ENCODE measurements around the gene NAA16.

The NAA16 gene

DNA sequence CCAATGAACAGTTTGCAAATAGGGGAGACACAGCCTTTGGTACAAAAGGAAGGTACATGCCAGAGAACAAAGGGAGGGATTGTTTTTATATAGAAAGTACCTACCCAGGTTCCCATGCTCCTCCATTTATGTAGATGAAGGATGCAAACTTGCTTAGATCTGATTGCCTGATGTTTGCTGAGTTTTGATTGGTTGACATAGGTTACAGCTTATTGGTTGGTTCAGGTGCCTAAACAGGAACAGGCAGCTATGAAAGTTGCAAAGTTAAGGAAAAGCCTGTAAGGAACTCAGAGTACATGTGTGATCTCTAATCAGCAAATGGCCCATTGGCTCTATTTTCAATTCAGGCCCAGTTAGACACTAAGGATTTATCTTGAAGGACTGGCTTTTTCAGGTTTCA, 6.5 kb upstream of the NAA16 start:
- DNase-seq (ENCODE audit: low read depth): no peak

DNA sequence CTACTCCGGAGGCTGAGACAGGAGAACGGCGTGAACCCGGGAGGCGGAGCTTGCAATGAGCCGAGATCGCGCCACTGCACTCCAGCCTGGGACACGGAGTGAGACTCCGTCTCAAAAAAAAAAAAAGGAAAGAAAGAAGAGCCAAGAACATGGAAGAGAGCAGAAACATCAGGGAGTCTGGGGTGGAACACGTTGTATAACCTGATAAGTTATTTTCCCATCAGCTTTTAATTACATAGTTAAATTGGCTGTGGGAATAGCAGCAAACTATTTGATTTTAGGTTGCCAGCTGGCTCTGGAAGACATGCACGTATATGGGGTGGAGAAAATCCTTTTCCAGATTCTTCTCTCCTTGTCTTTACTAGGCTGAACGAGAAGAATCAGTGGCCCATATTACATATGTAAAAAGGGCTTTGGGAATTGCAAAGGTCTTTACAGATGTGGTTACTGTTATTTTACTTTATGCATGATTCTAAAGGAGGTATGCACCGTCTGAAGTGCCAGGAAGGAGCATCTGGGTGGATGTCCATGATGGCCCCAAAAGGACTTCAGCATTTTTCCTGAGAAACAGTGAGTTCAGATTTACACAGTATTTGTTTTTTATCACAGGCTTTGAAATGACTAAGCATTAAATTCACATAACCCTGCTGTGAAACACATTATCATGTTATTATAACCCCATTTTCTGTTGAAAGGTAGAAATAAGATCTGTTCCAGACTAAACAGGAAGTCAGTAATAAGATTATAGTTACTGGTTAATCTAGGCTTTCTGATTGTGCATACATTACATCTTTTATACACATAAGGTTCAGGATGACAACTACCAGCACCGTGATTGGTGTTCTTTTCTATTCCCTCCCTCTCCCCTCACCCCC, 4.6 kb upstream of the NAA16 start:
- no peak for DNase-seq (ENCODE audit: low read depth)

DNA sequence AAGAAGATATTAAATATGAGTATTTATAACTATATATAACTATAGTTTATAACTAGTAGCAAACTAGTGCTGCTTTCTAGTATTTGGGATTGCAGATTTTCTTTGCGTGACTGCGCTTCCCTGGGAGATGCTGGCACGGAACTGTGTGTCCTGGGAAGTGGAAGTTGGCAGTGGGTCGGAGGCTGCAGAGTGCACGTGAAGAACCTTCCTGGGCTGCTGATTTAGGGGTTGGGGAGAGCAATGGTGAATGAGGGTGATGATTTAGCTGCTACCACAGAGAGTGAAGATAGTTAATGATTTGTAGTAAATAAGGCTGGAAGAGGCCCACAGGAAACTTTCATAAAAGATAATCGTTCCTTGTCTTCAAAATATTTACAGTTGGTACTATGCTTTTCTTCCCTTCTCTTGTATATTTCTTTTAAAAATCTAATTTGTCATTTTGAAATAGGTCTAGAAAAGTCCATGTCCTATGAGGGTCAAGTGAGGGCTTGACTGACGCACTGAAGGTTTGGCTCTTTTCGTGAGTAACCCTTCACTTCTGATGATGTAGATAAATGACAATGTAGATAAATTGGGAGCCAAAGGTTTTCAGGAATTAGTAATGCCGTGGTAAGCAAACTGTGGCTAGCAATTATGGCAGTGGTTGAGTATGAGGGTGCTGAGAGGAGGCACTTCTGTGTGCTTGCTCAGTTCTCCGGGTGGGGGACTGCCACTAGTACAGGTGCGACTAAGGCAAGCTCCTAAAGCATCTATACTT, 3.0 kb upstream of the NAA16 start:
- DNase-seq (ENCODE audit: low read depth): no peak

DNA sequence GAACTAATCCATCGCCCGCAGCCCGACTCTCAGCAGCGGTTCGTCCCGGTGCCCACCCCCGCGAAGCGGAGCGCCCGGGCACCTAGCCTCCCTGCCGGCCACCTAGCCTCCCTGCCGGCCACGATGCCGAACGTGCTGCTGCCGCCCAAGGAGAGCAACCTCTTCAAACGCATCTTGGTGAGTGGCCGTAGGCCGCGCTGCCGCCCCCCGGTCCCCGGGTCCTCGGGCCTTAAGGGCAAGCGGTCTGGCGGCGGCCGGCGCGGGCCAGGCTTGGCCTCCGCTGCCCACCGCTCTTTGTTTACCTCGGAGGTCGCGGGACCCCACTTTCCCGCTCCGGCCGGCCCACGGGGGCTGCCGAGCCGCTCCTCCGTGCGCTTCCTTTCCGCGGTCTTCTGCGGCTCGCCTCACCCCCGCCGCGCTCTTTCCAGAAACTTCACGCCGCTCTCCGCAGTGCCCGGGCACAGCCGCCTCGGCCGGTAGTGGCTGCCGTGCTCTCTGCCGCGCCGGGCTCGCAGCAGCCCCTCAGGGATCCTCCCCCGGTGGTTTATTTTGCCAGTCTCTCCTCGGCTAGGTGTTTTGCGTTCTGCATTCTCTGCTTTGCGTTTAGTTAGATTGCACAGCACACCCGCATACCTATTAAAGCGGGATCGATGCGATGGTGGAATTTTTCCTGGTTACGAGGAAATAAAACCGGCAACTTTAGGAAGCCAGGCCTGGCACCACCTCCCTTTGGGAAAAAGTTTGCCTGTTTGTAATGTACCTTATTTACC, 524 bp downstream of the NAA16 start:
- peak; percentile 49 for DNase-seq (ENCODE audit: low read depth)

DNA sequence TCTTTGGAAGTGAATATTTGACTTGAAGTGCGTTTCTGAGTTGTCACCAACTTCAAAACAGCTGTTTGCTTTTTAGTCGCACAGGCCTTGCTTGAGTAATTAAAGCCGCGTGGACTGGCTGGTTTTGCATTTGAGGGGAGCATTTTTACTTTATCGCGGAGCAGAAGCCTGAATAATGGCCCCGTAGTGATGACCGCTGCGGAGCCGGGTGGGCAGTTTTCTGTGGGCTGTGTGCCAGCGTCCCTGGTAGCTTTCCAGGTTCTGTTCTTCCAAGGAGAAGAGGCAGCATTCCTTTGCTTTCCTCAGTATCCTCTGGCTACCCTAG, 1.1 kb downstream of the NAA16 start:
- no peak for DNase-seq (ENCODE audit: low read depth)

DNA sequence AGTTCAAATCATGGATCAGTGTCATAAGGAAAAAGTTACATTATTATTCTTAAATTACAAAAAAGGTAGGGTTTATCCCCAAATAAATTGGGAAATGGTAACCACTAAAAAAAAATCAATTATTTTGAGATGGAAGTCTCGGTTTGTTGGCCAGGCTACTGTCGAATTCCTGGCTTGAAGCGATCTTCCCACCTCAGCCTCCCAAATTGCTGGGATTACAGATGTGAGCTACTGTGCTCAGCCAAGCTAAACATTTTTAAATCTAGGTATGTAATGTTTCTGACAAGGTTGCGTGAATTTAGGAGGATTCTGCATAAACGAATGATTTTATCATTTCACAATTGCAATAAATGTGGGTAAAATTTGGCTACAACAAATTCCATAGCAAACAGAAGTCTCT, 2.0 kb downstream of the NAA16 start:
- DNase-seq (ENCODE audit: low read depth): no peak

DNA sequence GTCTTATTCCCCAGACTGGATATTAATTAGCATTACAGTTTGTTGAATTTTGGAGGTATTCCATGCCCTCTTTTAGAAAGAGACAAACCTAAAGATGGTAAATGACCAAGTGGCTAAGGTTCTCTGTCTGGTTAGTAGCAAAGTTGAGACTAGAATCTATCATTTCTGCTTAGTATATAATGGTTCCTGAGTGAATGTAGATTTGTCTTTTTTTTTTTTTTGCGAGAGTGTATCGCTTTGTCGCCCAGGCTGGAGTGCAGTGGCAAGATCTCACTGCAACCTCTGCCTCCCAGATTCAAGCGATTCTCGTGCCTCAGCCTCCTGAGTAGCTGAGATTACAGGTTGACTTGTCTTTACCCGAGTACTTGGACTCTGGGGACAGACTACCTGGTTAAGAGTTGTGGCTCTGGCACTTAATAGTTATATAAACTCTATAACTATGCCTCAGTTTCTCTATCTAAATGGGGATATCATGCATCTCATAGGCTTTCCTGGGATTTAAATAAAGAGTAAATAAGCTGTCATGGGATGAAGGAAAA, 2.7 kb downstream of the NAA16 start:
- no peak for DNase-seq (ENCODE audit: low read depth)

DNA sequence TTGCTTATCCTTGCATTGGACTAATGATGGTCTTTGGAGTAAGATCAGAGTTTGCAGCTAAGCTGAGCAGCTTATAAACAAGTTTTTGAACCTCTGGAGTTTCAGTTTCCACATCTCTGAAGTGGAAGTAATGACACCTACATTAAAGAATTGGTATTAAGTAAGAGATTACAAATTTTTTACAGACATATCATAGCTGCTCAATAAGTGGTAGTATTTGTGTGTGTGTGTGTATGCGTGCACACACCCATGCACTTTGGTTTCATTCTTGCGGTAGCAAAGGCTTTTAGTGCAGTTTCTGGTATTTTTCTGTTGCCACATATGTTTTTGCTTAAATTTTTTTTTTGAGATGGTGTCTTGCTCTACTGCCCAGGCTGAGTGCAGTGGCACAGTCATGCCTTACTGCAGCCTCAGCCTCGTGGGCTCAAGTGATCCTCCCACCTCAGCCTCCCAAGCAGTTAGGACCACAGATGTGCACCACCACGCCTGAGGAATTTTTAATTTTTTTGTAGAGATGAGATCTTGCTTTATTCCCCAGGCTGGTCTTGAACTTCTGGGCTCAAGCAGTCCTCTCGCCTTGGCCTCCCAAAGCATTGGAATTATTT, 4.5 kb downstream of the NAA16 start:
- no peak for DNase-seq (ENCODE audit: low read depth)

DNA sequence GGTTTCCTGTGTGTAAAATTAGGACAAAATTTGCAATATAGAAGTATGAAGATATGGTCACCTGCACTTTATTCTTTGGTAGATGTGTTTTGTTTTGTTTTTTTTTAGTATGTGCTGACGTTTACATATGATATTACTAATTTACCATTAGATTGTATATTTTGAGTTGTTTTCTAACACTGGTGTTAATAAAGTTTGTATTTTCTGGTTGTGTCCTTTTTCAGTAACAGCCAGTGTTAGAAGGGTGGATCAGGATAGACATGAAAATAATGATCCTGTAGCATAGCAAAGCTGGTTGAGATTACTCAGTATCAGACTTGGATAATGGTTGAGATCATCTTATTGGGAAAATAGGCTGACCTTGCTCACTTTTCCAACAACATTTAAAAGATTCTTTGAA, 6.2 kb downstream of the NAA16 start:
- DNase-seq (ENCODE audit: low read depth): no peak

DNA sequence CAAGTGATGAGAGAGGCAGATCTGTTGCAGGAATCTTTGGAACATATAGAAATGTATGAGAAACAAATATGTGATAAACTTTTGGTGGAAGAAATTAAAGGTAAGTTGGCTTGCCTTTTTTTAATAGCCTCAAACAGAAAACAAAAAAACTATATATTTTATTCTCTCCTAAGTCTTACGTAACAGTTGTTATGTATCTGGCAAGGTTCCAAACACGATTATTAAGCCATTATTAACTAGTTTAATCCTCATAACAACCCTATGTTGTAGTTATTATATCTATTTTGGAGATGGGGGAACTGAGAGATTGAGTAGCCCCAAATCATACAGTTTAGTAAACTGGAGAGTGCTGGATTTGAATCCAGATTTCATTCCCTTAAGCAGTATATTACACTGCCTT, 14.7 kb downstream of the NAA16 start:
- no peak for DNase-seq (ENCODE audit: low read depth)

DNA sequence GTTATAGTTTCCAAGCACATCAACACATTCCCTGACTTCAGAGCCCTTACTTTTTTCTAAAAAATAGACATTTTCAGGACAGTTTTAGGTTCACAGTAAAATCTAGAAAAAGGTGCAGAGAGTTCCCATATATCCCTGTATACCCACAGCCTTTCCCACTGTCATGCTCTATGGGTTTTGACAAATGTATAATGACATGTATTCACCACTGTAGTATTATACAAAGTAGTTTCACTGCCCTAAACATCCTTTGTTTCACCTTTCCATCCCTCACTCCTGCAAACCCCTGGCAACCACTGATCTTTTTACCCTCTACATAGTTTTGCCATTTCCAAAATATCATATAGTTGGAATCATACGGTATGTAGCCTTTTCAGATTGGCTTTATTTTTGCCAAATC, 15.6 kb downstream of the NAA16 start:
- no peak for DNase-seq (ENCODE audit: low read depth)

DNA sequence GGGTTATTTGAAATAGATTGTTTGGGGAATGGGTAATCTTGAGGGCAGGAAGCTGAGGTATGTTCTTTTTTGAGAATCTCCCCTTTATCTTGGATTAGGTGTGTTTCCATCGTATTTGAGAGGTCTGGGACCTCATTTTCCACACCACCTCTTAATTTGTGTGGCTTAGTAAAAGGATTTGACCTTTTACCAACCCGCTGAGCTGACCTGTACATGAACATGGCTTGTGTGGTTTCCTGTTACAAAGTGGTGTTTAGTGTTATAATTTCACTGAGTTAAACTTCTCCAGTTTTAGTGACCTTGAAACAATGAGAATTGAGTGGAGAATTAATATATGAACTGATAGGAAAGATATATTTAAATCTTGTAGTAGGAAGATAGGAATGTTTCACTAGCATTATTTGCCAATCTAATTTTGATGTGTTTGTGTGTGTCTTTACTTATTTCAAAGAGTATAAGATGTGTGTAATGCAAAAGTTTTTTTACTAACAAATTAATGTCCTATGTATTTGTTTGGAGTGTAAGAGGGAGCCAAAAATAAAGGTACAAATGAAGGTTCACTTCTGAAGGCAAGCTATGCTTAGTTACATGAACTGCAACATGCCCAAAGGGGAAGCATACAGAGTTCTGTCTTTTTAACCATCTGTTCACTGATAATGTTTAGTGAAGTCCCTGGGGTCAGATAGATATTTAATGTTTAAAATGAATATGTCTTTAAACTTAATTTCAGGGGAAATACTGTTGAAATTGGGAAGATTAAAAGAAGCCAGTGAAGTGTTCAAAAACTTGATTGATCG, 17.1 kb downstream of the NAA16 start:
- DNase-seq (ENCODE audit: low read depth): no peak

DNA sequence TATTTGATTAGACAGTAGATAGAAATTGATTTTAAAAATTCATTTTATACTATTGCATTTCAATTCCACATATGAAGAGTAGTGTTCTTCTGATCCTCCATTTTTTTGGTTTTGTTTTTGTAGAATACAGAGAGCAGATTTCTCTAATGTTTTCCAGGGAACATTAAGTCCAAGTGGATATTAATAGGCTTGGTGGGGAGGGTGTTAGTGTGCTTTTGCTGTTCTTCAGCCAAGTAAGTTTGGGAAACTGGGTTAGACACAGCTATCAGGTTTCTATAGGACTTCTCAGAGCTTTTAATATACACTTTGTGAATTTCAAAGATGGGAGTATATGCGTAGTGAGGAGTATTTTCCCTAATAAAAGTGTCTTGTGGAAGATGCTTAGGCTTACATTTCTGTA, 21.8 kb downstream of the NAA16 start:
- no peak for DNase-seq (ENCODE audit: low read depth)

DNA sequence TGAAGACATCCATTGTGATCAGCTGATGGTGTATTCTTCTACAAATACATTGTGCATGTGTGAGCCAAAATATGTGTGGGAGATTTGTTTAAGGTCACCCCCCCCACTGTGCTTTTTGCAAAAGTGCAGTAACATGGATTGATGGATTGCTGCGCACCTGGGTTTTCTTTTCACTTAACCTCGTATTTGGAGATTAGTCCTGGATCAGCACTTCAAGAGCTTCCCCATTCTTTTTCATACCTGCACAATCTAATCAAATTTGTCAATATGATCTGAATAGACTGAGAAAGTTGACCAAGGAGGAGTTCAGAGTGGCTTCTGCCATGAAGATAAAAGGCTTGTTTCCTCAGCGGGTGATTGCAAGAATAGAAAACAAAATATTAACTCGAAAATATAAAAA, 23.7 kb downstream of the NAA16 start:
- DNase-seq (ENCODE audit: low read depth): no peak

DNA sequence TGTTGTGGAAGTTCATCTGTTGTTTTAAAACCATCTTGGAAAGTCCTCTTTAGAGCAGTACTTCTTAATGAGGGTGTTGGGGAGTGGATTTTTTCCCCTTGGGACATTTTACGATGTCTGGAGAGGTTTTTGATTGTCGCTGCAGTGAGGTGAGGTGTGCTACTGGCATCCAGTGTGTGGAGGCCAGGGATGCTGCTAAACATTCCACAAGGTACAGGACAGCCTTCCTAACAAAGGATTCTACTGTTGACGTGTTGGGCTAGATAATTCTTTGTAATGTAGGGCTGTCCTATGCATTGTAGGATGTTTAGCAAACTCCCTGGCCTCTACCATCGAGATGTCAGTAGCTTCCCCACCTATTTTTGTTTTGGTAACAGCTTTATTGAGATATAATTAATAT, 33.3 kb downstream of the NAA16 start:
- DNase-seq (ENCODE audit: low read depth): no peak

DNA sequence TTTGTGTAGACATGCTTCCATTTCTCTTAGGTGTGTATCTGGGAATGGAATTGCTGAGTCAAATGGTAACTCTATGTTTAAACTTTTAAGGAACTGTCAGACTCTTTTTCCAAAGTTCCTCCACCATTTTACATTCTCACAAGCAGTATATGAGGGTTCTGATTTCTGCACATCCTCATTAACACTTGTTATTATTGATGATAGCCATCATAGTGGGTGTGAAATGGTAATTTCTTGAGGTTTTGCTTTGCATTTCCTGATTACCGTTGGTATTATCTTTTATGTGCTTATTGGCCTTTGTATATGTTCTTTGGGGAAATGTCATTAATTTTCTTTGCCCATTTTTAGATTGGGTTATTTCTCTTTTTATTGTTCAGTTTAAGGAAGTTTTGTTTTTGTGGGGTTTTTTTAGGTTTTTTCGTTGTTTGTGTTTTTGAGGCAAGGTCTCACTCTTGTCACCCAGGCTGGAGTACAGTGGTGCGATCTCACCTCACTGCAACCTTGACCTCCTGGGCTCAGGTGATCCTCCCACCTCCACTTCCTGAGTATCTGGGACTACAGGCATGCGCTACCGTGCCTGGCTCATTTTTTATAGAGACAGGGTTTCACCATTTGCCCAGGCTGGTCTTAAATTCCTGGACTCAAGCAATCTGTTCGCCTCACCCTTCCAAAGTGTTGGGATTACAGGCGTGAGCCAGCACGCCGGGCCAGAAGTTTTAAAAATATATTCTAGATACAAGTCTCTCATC, 34.3 kb downstream of the NAA16 start:
- no peak for DNase-seq (ENCODE audit: low read depth)

DNA sequence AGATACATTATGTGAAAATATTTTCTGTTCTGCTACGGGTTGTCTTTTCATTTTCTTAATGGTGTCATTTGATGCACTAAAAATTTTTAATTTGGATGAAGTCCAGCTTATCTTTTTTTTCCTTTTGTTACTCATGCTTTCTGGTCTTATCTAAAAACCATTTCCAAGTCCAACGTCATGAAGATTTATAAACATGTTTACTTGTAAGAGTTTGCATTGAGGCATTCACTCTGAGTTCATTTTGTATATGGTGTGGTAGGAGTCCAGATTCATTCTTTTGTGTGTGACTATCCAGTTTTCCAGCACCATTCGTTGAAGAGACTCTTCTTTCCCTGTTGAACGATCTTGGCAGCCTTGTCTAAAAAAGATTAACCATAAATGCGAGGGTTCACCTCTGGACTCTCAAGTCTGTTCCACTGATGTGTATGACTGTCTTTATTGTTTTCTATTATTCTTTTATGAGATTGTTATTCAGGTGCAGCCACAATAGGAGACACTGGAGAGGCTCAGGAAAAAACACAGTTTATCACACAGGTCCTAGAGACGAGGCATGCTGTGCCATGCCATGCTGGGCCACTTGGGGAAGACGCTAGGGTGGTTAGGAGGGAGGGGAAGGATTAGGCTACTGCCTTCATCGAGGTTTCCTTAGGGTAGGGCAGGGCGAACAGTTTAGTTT, 35.0 kb downstream of the NAA16 start:
- DNase-seq (ENCODE audit: low read depth): no peak

DNA sequence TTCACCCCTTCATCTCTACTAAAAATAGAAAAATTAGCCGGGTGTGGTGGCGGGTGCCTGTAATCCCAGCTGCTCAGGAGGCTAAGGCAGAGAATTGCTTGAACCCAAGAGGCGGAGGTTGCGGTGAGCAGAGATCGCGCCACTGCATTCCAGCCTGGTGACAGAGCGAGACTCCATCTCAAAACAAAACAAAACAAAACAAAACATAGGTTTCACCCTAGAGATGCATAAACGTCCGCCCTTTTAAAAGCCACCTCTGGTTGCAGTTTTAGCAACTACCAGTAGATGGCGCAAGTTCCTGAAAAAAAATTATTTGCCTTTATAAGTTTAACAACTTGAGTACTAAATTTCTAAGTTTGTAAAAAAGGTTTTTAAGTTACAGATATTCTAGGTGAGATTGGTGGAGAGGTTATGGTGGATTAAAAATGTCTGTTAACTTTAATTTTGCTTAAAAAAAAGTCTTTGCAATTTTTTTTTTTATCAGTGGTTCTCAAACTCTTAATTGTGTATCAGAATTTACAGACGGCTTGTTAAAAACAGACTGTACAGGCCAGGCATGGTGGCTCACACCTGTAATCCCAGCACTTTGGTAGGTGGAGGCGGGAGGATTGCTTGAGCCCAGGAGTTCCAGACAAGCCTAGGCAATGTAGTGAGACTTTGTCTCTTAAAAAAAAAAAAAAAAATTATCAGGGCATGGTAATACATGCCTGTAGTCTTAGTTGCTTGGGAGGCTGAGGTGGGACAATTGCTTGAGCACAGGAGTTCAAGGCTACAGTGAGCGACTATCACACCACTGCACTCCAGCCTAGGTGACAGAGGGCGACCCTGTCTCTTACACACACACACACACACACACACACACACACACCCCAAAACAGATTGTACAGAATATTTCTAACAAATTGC, 42.1 kb downstream of the NAA16 start:
- DNase-seq (ENCODE audit: low read depth): peak; percentile 16

DNA sequence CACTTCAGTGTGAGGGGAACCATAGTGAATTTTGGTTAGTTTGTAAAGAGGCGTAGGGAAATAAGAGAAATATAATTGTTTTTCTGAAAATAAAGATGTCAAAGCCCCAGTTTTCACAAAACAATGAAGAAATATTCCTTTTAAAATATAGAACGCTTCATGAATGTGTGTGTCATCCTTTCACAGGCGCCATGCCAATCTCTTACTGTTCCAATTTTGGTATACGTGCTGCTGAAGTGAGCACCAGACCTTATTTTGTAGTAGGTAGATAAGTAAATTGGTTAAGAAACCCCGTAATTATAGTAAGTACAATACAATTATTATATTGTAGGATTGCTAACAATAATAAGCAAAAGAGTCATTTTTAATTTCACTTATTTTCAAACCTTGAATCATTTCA, 43.3 kb downstream of the NAA16 start:
- DNase-seq (ENCODE audit: low read depth): no peak

Measured in activated T-cell treated with anti-CD3 and anti-CD28 coated beads for 1 hour (primary cell).